ENCODE results near the gene MMP13.

- TF ChIP-seq CTCF (IDR thresholded peaks at IDR 0.05; ENCODE audit: insufficient read depth, low read length) (no peak), POLR2AphosphoS5 (IDR thresholded peaks at IDR 0.05; ENCODE audit: low read depth) (no peak), GABPA (IDR thresholded peaks at IDR 0.05; ENCODE audit: low read depth) (no peak), SPI1 (IDR thresholded peaks at IDR 0.05; ENCODE audit: borderline replicate concordance, low read depth) (no peak)
- TF ChIP-seq, protein P1, sequence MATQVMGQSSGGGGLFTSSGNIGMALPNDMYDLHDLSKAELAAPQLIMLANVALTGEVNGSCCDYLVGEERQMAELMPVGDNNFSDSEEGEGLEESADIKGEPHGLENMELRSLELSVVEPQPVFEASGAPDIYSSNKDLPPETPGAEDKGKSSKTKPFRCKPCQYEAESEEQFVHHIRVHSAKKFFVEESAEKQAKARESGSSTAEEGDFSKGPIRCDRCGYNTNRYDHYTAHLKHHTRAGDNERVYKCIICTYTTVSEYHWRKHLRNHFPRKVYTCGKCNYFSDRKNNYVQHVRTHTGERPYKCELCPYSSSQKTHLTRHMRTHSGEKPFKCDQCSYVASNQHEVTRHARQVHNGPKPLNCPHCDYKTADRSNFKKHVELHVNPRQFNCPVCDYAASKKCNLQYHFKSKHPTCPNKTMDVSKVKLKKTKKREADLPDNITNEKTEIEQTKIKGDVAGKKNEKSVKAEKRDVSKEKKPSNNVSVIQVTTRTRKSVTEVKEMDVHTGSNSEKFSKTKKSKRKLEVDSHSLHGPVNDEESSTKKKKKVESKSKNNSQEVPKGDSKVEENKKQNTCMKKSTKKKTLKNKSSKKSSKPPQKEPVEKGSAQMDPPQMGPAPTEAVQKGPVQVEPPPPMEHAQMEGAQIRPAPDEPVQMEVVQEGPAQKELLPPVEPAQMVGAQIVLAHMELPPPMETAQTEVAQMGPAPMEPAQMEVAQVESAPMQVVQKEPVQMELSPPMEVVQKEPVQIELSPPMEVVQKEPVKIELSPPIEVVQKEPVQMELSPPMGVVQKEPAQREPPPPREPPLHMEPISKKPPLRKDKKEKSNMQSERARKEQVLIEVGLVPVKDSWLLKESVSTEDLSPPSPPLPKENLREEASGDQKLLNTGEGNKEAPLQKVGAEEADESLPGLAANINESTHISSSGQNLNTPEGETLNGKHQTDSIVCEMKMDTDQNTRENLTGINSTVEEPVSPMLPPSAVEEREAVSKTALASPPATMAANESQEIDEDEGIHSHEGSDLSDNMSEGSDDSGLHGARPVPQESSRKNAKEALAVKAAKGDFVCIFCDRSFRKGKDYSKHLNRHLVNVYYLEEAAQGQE (IDR thresholded peaks at IDR 0.05; ENCODE audit: insufficient replicate concordance, low read depth) = no peak
Observed at GRCh38 chr11:102990145-102990544, 34.6 kb upstream of the MMP13 start.

Measured in HL-60 (cell line).